GM19467 (cell line): Measurements from ENCODE around the gene PCCB.

ENCODE experiments used
- ATAC-seq: cut with Tn5 transposase; IDR thresholded peaks from one replicate; pipeline ENCODE4 v1.9.1; 2021; ENCODE audit warnings: mild to moderate bottlenecking, moderate library complexity; ENCODE audit not compliant: unreplicated experiment

Gene PCCB

DNA sequence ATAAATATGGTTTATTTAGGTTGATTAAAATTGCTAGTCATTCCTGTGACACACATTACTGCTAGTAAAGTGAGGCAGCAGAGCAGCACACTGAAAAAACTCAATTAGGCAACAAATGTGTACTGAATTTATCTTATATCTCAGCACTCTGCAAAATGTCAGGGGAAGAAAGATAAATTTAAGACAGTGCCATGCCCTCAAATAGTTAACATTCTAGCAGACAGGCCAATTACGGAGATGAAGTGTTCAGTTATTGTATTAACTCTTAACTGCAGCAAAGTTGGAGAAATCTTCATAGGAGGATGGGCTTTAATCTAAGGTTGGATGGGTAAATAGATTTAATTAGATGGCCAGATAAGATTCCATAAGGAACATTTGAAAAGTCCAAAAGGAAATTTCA is 127.9 kb downstream of the PCCB start:
- no peak for ATAC-seq
